ENCODE results near the gene ECEL1.
"Not testable (repeated sequence)": the region's sequence is repeated elsewhere in the genome, so short reads cannot be mapped to it uniquely, and the experiment has no call there.

- TF ChIP-seq EZH2 (IDR thresholded peaks at IDR 0.05; ENCODE audit: low read depth, unreplicated experiment); POLR2AphosphoS5 (IDR thresholded peaks at IDR 0.05; ENCODE audit: low read depth); ETS1 (IDR thresholded peaks at IDR 0.05); NANOG (IDR thresholded peaks at IDR 0.05; ENCODE audit: borderline replicate concordance); CREB1 (CRISPR knock-in tag; IDR thresholded peaks at IDR 0.05; ENCODE audit: low read depth); ZNF331 (CRISPR knock-in tag; IDR thresholded peaks at IDR 0.05; ENCODE audit: low read depth); JUNB (IDR thresholded peaks at IDR 0.05; ENCODE audit: unreplicated experiment); STAT1 (IDR thresholded peaks at IDR 0.05; ENCODE audit: unreplicated experiment): not testable (repeated sequence)
- peak; percentile 26 to 28; a peak in 1 of 4 replicates for TF ChIP-seq CTCF (conservative IDR thresholded peaks at IDR 0.05; ENCODE audit: low read depth in 2 of 2)
Observed at GRCh38 chr2:232446266-232446777, 41.3 kb downstream of the ECEL1 start.
